Measurements from ENCODE around the gene ETS2.

ETS2 gene

DNA sequence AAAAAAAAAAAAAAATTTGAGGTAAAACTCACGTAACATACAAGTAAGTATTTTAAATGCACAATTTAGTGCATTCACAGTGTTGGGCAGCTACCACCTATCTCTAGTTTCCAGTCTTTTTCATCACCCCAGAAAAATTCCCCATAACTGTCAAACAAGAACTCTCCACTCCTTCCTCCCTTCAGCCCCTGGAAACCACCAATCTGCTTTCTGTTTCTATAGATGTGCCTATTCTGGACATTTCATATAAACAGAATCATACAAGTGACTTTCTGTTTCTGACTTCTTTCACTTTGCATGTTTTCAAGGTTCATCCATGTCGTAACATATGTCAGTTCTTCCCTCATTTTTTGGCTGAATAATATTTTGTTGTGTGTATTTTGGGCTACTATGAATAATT, 24.9 kb upstream of the ETS2 start:
- DNase-seq: peak; percentile 93

- no peak for DNase-seq
These were observed 21.1 kb upstream of the ETS2 start for GRCh38 chr21:38784458-38785266.

DNA sequence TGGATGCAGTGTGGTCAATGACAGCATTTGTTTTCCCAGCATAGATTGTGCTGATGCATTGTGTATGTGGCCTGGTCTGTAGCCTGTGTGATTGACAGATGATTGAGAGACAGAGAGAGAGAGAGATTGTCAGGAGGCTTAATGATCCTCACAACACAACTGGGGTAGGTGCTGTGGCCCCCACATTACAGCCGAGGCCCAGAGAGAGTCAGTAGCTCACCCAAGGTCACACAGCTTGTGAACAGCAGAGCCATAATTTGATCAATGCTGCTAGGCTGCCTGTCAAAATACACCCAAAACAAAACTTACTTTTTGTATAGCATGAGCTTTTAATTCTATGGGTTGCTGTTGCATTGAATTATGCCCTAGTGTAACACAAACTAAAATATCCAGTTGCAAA, 20.2 kb upstream of the ETS2 start:
- no peak for DNase-seq

- no peak for DNase-seq
These were observed 18.7 kb upstream of the ETS2 start for GRCh38 chr21:38787016-38787415.

DNA sequence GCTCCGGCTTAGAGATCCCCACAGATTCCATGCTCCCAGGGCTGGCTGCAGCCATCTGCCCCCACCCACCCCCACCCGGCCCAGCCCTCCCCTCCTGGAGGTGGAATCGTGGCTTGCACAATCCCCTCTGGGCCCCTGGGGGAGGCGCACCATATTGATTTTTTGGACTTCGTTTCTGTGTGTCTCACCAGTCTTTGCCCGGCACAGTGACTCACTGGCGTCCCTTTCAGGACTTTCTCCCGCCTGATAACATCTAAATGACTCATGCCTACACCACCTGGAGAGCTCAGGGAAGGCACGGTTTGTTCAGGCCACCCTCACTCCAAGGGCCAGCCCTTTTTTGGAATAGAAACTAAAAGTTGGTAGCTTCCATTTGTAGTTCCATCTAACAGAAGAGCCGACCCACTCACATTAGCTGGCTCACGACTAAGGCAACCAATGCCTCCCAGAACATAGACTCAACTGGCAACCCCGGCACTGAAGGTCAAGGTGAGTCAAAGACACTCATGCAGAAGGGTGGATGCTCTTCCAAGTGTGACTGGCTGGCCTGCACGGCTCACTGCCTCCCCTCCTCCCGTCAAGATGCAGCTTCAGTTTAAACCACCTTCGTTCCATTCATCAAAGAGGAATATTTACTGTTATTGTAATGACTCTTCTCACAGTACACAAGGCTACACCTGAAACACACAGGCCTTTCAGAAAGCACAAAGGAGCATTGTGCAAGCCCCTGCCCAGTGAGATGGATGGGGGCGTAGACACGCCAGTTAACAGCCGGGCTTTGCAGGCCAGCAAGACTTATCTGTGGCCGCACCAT, 18.1 kb upstream of the ETS2 start:
- DNase-seq: no peak

GRCh38 chr21:38788275-38788905, 17.3 kb upstream of the ETS2 start:
- DNase-seq: no peak

DNA sequence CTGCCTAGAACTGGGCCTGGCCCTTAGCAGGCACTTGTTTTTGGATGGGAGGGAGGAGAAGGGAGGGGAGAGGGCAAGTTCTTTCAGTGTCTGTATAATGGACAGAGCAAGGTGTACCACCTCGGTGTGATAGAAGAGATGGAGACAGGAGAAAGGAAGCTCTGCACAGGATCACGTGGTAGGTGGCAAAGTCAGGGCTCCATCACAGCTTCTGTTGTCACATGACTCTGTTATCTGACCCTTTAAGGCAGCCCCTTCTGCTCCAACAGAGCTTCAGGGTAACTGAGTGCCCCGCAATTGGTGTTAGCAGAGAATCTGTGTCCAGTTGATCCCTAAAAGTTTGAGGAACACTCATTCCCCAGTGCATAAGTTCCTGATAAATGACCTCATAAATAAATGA, 16.5 kb upstream of the ETS2 start:
- no peak for DNase-seq

DNA sequence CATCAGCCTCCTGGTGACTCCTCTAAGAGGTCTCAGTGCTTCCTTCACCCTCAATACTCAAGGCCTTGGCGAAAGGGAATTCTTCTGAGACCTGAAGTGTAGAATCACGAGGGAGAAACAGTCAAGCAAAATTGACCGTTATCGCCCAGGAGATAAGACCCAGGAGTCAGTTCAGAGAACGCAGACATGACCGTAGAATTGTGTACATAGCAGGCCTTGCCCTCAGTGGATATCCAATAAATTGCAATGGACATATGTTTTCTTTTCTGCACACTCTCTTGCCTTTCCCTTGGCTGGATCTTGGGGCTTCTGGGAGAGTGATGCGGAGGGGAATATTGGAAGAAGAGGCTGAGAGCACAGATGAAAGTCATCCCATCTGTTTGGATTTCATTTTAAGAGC, 15.7 kb upstream of the ETS2 start:
- no peak for DNase-seq

GRCh38 chr21:38790961-38791360, 14.8 kb upstream of the ETS2 start:
- DNase-seq: peak; percentile 13

GRCh38 chr21:38792676-38793459, 12.9 kb upstream of the ETS2 start:
- DNase-seq: no peak

DNA sequence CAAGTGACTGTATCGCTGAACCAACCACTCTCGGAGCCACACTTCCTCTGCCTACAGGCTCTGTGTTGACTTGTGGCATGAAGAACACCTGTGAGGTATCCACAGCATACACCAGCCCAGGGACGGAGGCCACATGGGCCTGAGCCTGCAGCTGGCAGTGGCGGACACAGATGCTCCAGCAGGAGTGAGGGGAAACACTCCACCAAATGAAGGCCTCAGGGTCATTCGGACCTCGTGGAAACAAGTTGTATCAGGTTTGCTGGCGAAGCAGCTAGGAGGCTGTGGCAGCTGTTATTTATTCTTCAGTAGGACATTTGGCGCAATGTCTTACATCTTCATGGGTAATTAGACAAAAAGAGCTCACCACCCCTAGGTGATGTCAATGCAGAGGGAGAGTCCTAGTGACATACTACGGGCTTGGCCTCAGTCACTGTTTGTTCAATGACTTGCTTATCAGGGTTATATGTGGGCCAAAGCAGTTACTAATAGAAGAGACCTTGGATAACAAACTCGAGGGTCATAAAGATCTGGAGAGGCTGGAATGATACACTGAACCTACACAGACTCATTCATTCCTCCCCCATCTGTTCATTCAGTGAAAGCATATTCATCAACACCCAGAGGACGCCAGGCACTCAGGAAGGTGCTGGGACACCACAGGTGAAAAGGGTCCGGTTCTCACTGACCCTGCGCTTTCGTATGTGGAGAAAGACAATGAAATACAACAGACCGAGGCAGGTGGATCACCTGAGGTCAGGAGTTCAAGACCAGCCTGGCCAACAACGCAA, 11.6 kb upstream of the ETS2 start:
- DNase-seq: no peak

DNA sequence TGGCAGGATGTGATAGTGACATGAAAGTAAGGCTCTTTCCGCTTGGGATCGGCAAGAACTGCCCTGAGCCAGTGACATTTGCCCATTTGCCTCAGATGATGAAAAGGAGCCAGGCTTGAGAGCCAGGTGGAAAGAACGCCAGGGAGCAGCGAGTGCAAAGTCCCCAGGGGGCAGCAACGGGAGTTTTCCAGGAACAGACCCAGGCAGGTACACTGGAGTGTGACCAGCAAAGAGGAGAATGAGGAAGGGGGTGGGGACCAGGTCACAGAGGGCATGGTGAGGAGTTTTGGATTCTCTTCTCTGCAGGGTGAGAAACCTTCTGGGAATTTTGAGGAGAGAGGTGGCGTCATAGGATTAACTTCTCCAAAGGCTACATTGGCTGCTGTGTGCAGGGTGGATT, 10.8 kb upstream of the ETS2 start:
- DNase-seq: no peak

DNA sequence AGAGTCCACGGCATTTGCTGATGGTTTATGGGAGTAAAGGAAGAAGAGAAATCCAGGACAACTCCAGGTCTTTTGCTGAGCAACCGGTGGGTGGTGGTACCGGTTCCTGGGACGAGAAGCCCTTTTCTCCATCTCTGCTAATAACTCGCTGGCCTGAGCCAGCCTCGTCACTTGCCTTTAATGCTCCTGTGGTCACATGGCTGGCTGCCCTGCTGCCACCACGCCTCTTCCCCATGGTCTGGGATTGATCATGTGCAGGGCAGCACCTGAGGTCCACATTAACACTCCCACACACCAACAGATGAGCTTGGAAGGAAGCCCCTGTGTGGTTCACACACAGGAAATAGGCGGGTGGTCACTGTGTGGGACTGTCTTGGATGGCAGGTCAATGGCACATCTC, 10.3 kb upstream of the ETS2 start:
- DNase-seq: no peak

DNA sequence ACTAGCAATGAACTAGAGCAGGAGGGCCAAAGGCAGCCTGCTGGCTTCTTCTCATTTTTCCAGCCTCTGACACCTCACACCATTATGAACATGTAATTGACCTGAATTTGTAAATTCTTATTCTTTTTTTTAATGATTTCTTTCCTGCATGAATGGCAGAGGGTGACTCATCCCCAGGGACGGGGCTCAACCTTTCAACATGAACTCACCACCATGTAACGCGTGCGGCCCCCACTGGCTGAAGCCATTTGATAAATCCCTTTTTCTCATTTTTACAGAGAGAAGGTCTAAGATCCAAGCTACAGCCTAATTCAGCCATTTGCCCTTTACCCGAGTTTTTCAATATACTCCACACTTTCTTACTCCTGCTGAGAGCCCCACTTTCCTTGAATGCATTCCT, 9.3 kb upstream of the ETS2 start:
- DNase-seq: no peak

- peak; percentile 82 for DNase-seq
These were observed 8.3 kb upstream of the ETS2 start for GRCh38 chr21:38797470-38797869.

DNA sequence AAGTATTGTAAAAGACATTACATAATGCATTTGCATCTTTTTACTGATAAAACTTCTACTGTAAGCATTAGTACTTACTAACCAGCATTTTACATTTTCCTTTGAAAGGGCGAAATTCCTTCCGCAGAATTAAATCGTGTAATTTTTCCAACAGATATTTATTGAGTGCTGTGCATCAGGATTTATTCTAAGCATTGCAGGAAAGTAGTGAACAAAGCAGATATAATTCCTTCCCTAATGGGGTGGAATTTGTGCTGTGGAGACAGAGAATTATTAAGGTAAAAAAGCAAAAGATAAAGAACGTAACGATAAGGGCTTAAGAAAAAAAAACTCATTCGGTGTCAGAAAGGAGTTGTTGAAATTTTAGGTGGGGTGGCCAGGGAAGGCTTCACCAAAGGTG, 7.6 kb upstream of the ETS2 start:
- no peak for DNase-seq

GRCh38 chr21:38798481-38798882, 7.2 kb upstream of the ETS2 start:
- no peak for DNase-seq

GRCh38 chr21:38800046-38800758, 5.5 kb upstream of the ETS2 start:
- no peak for DNase-seq

GRCh38 chr21:38800924-38801744, 4.6 kb upstream of the ETS2 start:
- DNase-seq: no peak

All from suppressor macrophage treated with lipopolysaccharide for 4 hours (primary cell).